Measurements from ENCODE around the gene ZNF80. TPM values are rescaled to one million over a fixed set of nuclear protein-coding genes. Genes with fewer than 3 reads are reported as not detected.
A peak's percentile ranks its signal among the peaks of the same experiment; 100 is the strongest.

The ZNF80 gene
- total RNA-seq, 2 donors from 2014 or later = not detected

- DNase-seq (ENCODE audit: low spot score) (no peak), ATAC-seq (ENCODE audit: insufficient number of reproducible peaks, low FRiP score, low read depth) (no peak)
- H3K4me3 ChIP-seq = no peak overlapping the region
- peaks cover 0 to 6% of the 10 kb centered on the region in 2 donors for H3K4me1 ChIP-seq (ENCODE audit: control insufficient read depth in 1 of 2, low read depth in 2 of 2)
- no peaks in the 10 kb centered on the region for H3K9me3 ChIP-seq
- TF ChIP-seq CTCF (IDR thresholded peaks at IDR 0.05) = no peak
- no peak overlapping the region for H3K27ac ChIP-seq
- H3K36me3 ChIP-seq = no peaks in the 10 kb centered on the region
- no peaks in the 10 kb centered on the region for H3K27me3 ChIP-seq (replicated peaks; ENCODE audit: insufficient read depth)
These were observed 21.0 kb downstream of the ZNF80 start for GRCh38 chr3:114216186-114216970.

- no peak for ATAC-seq (ENCODE audit: insufficient number of reproducible peaks, low FRiP score, low read depth)
- no peaks in the 10 kb centered on the region for H3K9me3 ChIP-seq
- TF ChIP-seq CTCF (IDR thresholded peaks at IDR 0.05) = no peak
These were observed 22.6 kb downstream of the ZNF80 start for GRCh38 chr3:114214542-114215341.

GRCh38 chr3:114213627-114214541 is 23.5 kb downstream of the ZNF80 start:
- DNase-seq (ENCODE audit: low spot score) (peak; percentile 27), ATAC-seq (ENCODE audit: insufficient number of reproducible peaks, low FRiP score, low read depth) (no peak)
- no peaks in the 10 kb centered on the region for H3K27me3 ChIP-seq (replicated peaks; ENCODE audit: insufficient read depth)
- H3K27ac ChIP-seq = no peak overlapping the region
- no peaks in the 10 kb centered on the region for H3K9me3 ChIP-seq
- H3K4me3 ChIP-seq = peak overlapping the region; percentile 50
- H3K36me3 ChIP-seq = no peaks in the 10 kb centered on the region
- H3K4me1 ChIP-seq (ENCODE audit: control insufficient read depth in 1 of 2, low read depth in 2 of 2) = peaks cover 0 to 6% of the 10 kb centered on the region in 2 donors
- TF ChIP-seq CTCF (IDR thresholded peaks at IDR 0.05) = no peak

More at GRCh38 chr3:114214542-114215341, 22.6 kb downstream of the ZNF80 start:
- Histone ChIP-seq H3K4me1 (ENCODE audit: control insufficient read depth in 1 of 2, low read depth in 2 of 2) (peaks cover 0 to 6% of the 10 kb centered on the region in 2 donors), H3K27me3 (replicated peaks; ENCODE audit: insufficient read depth) (no peaks in the 10 kb centered on the region), H3K27ac (no peak overlapping the region), H3K36me3 (no peaks in the 10 kb centered on the region), H3K4me3 (peak overlapping the region; percentile 50)
- no peak for DNase-seq (ENCODE audit: low spot score)

- H3K27me3 ChIP-seq (replicated peaks; ENCODE audit: insufficient read depth) = no peaks in the 10 kb centered on the region
- no peak for TF ChIP-seq CTCF (IDR thresholded peaks at IDR 0.05)
- DNase-seq (ENCODE audit: low spot score) = no peak
- peak overlapping the region; percentile 50 for H3K4me3 ChIP-seq
- peaks cover 0 to 6% of the 10 kb centered on the region in 2 donors for H3K4me1 ChIP-seq (ENCODE audit: control insufficient read depth in 1 of 2, low read depth in 2 of 2)
- H3K9me3 ChIP-seq = no peaks in the 10 kb centered on the region
- ATAC-seq (ENCODE audit: insufficient number of reproducible peaks, low FRiP score, low read depth) = no peak
- no peak overlapping the region for H3K27ac ChIP-seq
- no peaks in the 10 kb centered on the region for H3K36me3 ChIP-seq
These were observed 24.1 kb downstream of the ZNF80 start for GRCh38 chr3:114213292-114213626.

Data from thoracic aorta (tissue), 2 donors.